HEK293 (cell line): ENCODE data around the gene BBX.

Source experiments
- REST ChIP-seq: fragments of 450-650 bp; formaldehyde crosslinking; IDR thresholded peaks from 2 replicates; pipeline ENCODE4 v1.5.1; 2016; ENCODE audit warnings: missing biosample characterization, missing genetic modification characterization
- ZBTB10 ChIP-seq: fragments of 450-650 bp; formaldehyde crosslinking; IDR thresholded peaks from 2 replicates; pipeline ENCODE4 v1.5.1; 2016; ENCODE audit warnings: missing biosample characterization, missing genetic modification characterization
- ZEB2 ChIP-seq: fragments of 450-650 bp; formaldehyde crosslinking; IDR thresholded peaks from 2 replicates; pipeline ENCODE4 v1.5.1; 2016; ENCODE audit warnings: missing biosample characterization, missing genetic modification characterization

GRCh38 chr3:107846279-107846852 is 323.6 kb downstream of the BBX start:
- TF ChIP-seq ZBTB10: no peak
- TF ChIP-seq REST (tag by site-specific recombination): no peak
- TF ChIP-seq ZEB2 (tag by site-specific recombination): no peak
